Kidney (tissue), 14 donors: ENCODE data around the gene ZNF316. TPM values are rescaled to one million over a fixed set of nuclear protein-coding genes. Genes with fewer than 3 reads are reported as not detected.

ENCODE experiments used
- DNase-seq, 5 donors: peaks; one replicate each; pipeline ENCODE4 v3.0.0-alpha.2; 2013 to 2020
- FAIRE-seq: peaks from 2 replicates; lab custom pipeline; 2012; peaks lifted over from hg19 to GRCh38; lab: Jason Lieb, UNC
- H3K27ac ChIP-seq, 2 donors: one replicate each; pipeline ENCODE4 v1.7.0; 2013; ENCODE audit warnings: low read depth in 2 of 2, low read length in 2 of 2, inconsistent platforms in 1 of 2
- H3K27me3 ChIP-seq: one replicate; pipeline ENCODE4 v1.7.1; 2013; ENCODE audit warnings: low read length, inconsistent platforms; ENCODE audit not compliant: control insufficient read depth, insufficient read depth
- H3K36me3 ChIP-seq, 3 donors: one replicate each; pipeline versions ENCODE4 v1.7.0 to v1.7.1; 2013; ENCODE audit warnings: low read length in 3 of 3, control low read depth in 1 of 3, inconsistent platforms in 1 of 3; ENCODE audit not compliant: insufficient read depth in 3 of 3, control insufficient read depth in 2 of 3
- H3K4me1 ChIP-seq, 3 donors: one replicate each; pipeline versions ENCODE4 v1.7.0 to v1.7.1; 2013; ENCODE audit warnings: low read length in 3 of 3, inconsistent platforms in 1 of 3, low read depth in 1 of 3; ENCODE audit not compliant: control insufficient read depth in 2 of 3, insufficient read depth in 2 of 3
- H3K4me3 ChIP-seq, 3 donors: one replicate each; pipeline versions ENCODE4 v1.7.0 to v1.8.1; 2013; ENCODE audit warnings: low read length in 3 of 3, control low read depth in 1 of 3, inconsistent platforms in 1 of 3
- H3K9ac ChIP-seq, 3 donors: one replicate each; pipeline versions ENCODE4 v1.7.0 to v1.7.1; 2013; ENCODE audit warnings: low read length in 3 of 3, control low read depth in 1 of 3, inconsistent platforms in 1 of 3
- H3K9me3 ChIP-seq, 3 donors: one replicate each; pipeline versions ENCODE4 v1.7.0 to v1.7.1; 2013; ENCODE audit warnings: low read length in 3 of 3, control low read depth in 1 of 3, inconsistent platforms in 1 of 3; ENCODE audit not compliant: control insufficient read depth in 2 of 3, insufficient read depth in 1 of 3
- intact Hi-C: fragments of 100-400 bp; cut with DNase I; formaldehyde crosslinking; loops from one replicate; pipeline ENCODE4 v1.11.1; 2022
- polyA plus RNA-seq: library from polyadenylated mRNA; stranded (reverse); fragments of 350-450 nt; fragmentation: Illumina TruSeq; extraction: RNeasy Lipid Tissue Mini Kit (QIAGEN cat#74804); gene quantifications from one replicate; pipeline ENCODE4 v1.2.3, GENCODE V29; 2014; ENCODE audit warnings: low read depth, low replicate concordance; ENCODE audit not compliant: insufficient read depth
- total RNA-seq: library from RNA; stranded (reverse); fragmentation: NEBNext Ultra II Directional; extraction: Animal tissue kit (Norgen Biotek cat#: 25700); gene quantifications from one replicate; pipeline ENCODE4 v1.2.1, GENCODE V29; 2021
- TF ChIP-seq, protein P1 (sequence below): IDR thresholded peaks from 3 replicates; pipeline ENCODE4 v1.5.1; 2012; ENCODE audit warnings: mild to moderate bottlenecking, moderate library complexity, borderline replicate concordance; ENCODE audit not compliant: insufficient read depth; ENCODE audit errors: extremely low read depth
- donor health status: control.
- donor health status: control.
- donor health status: control.
- donor health status: control.
- donor health status: control.
- donor health status: DM: yes; HTN: yes; CAD: no.
- donor health status: Normal renal cell carcinoma (clear cell type).

ZNF316 gene
- total and polyA plus RNA-seq, 2 donors from 2014 or later, result 7.2 to 31.7 TPM

DNA sequence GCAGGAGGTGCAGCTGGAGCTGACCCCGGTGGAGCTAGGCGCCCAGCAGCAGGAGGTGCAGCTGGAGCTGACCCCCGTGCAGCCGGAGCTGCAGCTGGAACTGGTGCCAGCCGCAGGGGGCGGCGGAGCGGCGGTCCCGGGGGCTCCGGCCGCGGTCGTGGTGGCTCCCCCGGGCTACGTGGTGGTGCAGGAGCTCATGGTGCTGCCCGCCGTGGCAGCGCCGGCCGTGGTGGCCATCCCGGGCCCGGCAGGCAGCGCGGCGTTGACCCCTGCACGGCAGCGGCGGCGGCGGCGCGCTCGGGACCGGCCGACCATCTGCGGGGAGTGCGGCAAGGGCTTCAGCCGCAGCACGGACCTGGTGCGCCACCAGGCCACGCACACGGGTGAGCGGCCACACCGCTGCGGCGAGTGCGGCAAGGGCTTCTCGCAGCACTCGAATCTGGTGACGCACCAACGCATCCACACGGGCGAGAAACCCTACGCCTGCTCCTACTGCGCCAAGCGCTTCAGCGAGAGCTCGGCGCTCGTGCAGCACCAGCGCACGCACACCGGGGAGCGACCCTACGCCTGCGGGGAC, 14.9 kb upstream of the ZNF316 start:
- Histone ChIP-seq H3K4me3 (no peak overlapping the region), H3K4me1 (no peaks in the 10 kb centered on the region), H3K9me3 (no peaks in the 10 kb centered on the region), H3K27ac (no peak overlapping the region), H3K36me3 (peaks cover 2 to 8% (median 6%) of the 10 kb centered on the region in 3 donors), H3K27me3 (no peaks in the 10 kb centered on the region), H3K9ac (no peak overlapping the region)
- FAIRE-seq (no peak), DNase-seq (no peak)
- intact Hi-C loops, result no loop called here
- TF ChIP-seq, protein P1, sequence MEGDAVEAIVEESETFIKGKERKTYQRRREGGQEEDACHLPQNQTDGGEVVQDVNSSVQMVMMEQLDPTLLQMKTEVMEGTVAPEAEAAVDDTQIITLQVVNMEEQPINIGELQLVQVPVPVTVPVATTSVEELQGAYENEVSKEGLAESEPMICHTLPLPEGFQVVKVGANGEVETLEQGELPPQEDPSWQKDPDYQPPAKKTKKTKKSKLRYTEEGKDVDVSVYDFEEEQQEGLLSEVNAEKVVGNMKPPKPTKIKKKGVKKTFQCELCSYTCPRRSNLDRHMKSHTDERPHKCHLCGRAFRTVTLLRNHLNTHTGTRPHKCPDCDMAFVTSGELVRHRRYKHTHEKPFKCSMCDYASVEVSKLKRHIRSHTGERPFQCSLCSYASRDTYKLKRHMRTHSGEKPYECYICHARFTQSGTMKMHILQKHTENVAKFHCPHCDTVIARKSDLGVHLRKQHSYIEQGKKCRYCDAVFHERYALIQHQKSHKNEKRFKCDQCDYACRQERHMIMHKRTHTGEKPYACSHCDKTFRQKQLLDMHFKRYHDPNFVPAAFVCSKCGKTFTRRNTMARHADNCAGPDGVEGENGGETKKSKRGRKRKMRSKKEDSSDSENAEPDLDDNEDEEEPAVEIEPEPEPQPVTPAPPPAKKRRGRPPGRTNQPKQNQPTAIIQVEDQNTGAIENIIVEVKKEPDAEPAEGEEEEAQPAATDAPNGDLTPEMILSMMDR, result no peak

DNA sequence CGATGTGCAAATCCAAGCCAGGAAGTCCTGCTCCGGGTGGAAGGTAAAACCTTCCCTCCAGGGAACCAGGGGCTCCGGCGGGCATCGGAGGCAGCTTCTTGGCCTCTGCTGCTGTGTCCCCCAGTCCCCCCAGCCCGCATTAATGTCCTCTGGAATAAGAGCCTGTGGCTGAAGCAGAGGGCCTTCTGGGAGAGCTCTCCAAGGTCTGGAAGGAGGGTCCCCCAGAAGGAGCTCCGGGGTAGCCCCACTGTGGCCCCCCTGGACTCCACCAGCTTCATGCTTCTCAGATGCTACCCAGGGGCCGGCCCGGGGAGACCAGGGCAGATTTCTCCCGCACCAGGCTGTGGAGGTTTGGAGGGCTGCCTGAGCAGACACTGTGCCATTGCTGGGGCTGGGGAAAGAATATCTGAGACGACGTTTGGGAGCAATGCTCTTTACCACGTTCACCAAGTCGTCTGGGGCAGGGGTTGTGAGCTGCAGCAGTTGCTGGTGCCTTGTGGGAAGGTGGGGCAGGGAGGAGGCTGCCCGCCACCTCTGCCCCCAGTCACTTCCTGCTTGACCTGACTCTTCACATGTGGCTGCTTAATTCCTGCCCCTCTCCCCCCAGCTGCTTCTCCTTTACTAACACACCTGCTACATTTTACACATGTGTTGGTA, 13.4 kb upstream of the ZNF316 start:
- DNase-seq, result no peak
- H3K4me3 ChIP-seq, result no peak overlapping the region
- no peaks in the 10 kb centered on the region for H3K4me1 ChIP-seq
- TF ChIP-seq, protein P1, result no peak
- no peak overlapping the region for H3K9ac ChIP-seq
- H3K9me3 ChIP-seq, result no peaks in the 10 kb centered on the region
- H3K27ac ChIP-seq, result no peak overlapping the region
- FAIRE-seq, result no peak
- no peaks in the 10 kb centered on the region for H3K27me3 ChIP-seq
- intact Hi-C loops, result no loop called here
- H3K36me3 ChIP-seq, result peaks cover 2 to 8% (median 6%) of the 10 kb centered on the region in 3 donors

DNA sequence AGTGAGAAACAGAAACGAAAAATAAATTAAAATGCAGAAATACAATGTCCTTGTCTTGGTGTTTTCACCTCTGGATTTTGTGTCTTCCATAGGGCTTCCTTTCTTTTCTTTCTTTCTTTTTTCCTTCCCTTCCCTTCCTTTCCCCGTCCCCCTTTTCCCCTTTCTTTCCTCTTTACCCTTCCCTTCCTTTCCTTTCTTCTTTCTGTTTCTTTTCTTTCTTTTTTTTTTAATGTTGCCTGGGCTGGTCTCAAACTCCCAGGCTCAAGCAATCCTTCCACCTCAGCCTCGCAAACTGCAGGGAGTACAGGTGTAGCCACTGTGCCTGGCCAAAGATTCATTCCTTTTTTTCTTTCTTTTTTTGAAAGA, 12.9 kb upstream of the ZNF316 start:
- TF ChIP-seq, protein P1, result no peak
- intact Hi-C loops, result no loop called here
- Histone ChIP-seq H3K27ac (no peak overlapping the region), H3K27me3 (no peaks in the 10 kb centered on the region), H3K9me3 (no peaks in the 10 kb centered on the region), H3K9ac (no peak overlapping the region), H3K4me1 (no peaks in the 10 kb centered on the region), H3K36me3 (peaks cover 2 to 8% (median 6%) of the 10 kb centered on the region in 3 donors), H3K4me3 (no peak overlapping the region)
- no peak for FAIRE-seq
- no peak for DNase-seq
